Measurements from ENCODE around the gene ARFGEF2. TPM values are rescaled to one million over a fixed set of nuclear protein-coding genes. Genes with fewer than 3 reads are reported as not detected.

ARFGEF2 gene
- total and polyA plus RNA-seq, 11 donors = 7.5 to 52.7 (median 40.2) TPM

DNA sequence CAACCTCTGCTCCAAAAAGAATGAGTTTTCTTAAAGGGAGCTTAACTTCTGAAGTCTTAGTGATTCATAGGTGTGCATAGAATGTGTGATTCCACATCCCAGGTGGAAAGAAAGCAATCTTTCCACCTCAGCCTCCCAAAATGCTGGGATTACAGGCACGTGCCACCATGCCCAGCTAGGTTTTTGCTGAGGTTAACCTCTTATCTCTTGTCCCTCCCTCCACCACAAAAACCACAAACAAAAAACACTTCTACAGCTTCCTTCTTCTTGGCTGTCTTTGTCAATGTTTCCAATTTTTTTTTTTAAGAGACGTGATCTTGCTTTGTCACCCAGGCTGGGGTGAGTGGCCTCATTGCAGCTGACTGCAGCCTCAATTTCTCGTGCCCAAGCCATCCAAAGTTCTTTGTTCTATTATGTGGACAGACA, 116.5 kb downstream of the ARFGEF2 start:
- H3K4me3 ChIP-seq = no peak overlapping the region
- DNase-seq (no peak), ATAC-seq (no peak)
- peaks cover 0 to 20% (median 0%) of the 10 kb centered on the region in 12 donors for H3K4me1 ChIP-seq
- TF ChIP-seq POLR2A (IDR thresholded peaks at IDR 0.05) (no peak), CTCF (IDR thresholded peaks at IDR 0.05) (no peak)
- 73 to 85% (median 78%) methylated on average over 3 of the region's 3 CpGs for WGBS, 4 donors
- no peaks in the 10 kb centered on the region for H3K27me3 ChIP-seq
- peak overlapping the region in 1 of 12 donors; percentile 39 for H3K27ac ChIP-seq
- H3K9me3 ChIP-seq = no peaks in the 10 kb centered on the region
- peaks cover 0 to 46% (median 30%) of the 10 kb centered on the region in 9 donors for H3K36me3 ChIP-seq
- intact Hi-C loops (cut with DNase I) = no loop called here

DNA sequence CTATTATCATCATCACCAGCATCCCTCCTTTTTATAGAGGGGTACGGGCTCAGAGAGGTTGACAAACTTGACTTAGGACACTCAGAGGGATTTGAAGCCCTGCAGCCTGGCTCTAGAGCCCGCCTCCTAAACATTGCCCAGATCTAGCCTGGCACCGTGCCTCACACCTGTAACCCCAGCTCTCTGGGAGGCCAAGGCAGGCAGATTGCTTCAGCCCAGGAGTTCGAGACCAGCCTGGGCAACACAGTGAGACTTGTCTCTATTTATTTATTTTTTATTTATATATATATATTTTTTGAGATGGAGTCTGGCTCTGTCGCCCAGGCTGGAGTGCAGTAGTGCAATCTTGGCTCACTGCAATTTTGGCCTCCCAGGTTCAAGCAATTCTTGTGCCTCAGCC, 118.3 kb downstream of the ARFGEF2 start:
- H3K4me3 ChIP-seq = no peak overlapping the region
- ATAC-seq (no peak), DNase-seq (no peak)
- no peak overlapping the region for H3K27ac ChIP-seq
- peaks cover 0 to 24% (median 0%) of the 10 kb centered on the region in 12 donors for H3K4me1 ChIP-seq
- H3K27me3 ChIP-seq = no peaks in the 10 kb centered on the region
- peaks cover 0 to 27% (median 11%) of the 10 kb centered on the region in 9 donors for H3K36me3 ChIP-seq
- WGBS, 4 donors = 87 to 97% (median 96%) methylated on average over 5 of the region's 5 CpGs
- TF ChIP-seq POLR2A (IDR thresholded peaks at IDR 0.05) (no peak), CTCF (IDR thresholded peaks at IDR 0.05) (no peak)
- intact Hi-C loops (cut with DNase I) = no loop called here
- no peaks in the 10 kb centered on the region for H3K9me3 ChIP-seq

DNA sequence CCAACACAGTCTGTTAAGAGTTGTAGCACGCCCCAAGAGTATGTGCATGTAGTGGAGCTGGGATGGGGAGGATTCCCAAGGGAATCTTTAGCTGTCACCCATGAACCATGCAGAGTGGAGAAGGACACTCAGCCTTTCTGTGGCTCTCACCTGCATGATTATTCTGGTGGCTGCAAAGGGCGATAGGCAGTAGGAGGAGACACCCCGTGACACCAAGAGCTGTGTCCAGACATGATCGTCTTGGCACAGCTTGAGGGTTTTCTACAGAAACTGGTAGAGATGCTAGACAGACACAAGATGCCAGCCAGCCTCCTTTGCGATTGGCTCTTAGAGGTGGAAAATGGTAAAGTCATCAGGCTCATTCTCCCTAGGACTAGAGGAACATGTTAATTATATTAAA, 121.5 kb downstream of the ARFGEF2 start:
- no peaks in the 10 kb centered on the region for H3K36me3 ChIP-seq
- ATAC-seq (no peak), DNase-seq (no peak)
- TF ChIP-seq CTCF (IDR thresholded peaks at IDR 0.05) = no peak
- no peak for TF ChIP-seq POLR2A (IDR thresholded peaks at IDR 0.05)
- H3K27ac ChIP-seq = no peak overlapping the region
- no peaks in the 10 kb centered on the region for H3K9me3 ChIP-seq
- WGBS, 4 donors = 92 to 95% (median 93%) methylated on average over 4 to 5 of the region's 5 CpGs
- no peaks in the 10 kb centered on the region for H3K27me3 ChIP-seq
- peaks cover 0 to 37% (median 16%) of the 10 kb centered on the region in 12 donors for H3K4me1 ChIP-seq
- intact Hi-C loops (cut with DNase I) = no loop called here
- H3K4me3 ChIP-seq = no peak overlapping the region

DNA sequence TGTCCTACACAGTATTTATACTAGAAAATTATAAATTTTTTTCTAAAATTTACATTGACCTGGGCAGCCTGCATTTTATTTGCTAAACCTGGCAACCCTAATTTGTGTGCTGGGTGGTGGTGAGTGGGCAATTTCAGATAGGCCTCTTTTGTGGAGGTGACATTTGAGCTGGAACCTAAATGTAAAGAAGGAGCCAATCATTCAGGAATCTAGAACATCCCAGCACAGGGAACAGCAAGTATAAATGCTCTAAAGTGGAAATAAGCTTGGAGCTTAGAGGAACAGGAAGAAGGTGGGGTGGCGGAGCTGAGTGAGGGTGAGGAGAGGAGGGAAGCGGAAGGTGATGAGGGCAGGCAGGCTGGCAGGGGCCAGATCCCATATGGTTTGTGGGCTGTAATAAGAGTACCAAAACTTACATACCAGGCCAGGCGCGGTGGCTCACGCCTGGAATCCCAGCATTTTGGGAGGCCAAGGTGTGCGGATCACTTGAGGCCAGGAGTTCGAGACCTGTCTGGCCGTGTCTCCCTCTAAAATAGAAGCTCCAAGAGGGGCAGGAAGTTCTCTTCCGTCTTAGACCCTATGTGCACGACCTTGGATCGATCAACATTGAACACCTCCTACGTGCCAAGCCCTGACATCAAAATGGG, 124.1 kb downstream of the ARFGEF2 start:
- no peaks in the 10 kb centered on the region for H3K9me3 ChIP-seq
- TF ChIP-seq POLR2A (IDR thresholded peaks at IDR 0.05) (no peak), CTCF (IDR thresholded peaks at IDR 0.05) (no peak)
- peaks cover 0 to 30% (median 17%) of the 10 kb centered on the region in 12 donors for H3K4me1 ChIP-seq
- H3K27me3 ChIP-seq = no peaks in the 10 kb centered on the region
- peak overlapping the region; percentile 80 to 100 (median 95) for H3K4me3 ChIP-seq
- intact Hi-C loops (cut with DNase I) = loop anchor here in 1 of 10 donors (5.0 kb wide), 1 partner anchor 142 kb away; the partner anchor contains the start of gene STAU1
- H3K36me3 ChIP-seq = peaks cover 0 to 5% (median 0%) of the 10 kb centered on the region in 9 donors
- peak; percentile 47 to 66 (median 55) for DNase-seq
- H3K27ac ChIP-seq = peak overlapping the region in 11 of 12 donors; percentile 66 to 98 (median 90)
- 11 to 20% (median 14%) methylated on average over 12 of the region's 12 CpGs for WGBS, 4 donors
- ATAC-seq = peak; percentile 3 to 38 (median 8)
